ENCODE data around the gene CPN1.

The CPN1 gene

DNA sequence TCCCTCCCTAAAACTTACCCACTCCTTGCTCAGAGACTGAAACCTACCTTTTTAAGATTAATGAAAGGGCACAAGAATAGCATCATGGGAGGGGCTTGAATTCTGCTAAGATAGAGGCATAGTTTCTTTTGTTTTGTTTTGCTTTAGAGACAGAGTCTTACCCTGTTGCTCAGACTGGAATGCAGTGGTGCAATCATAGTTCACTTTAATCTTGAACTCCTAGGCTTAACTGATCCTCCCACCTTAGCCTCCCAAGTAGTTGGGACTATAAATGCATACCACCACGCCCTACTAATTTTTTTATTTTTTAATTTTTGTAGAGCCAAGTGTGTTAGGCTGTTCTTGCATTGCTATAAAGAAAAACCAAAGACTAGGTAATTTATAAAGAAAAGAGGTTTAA lies 54.3 kb downstream of the CPN1 start:
- Histone ChIP-seq H3F3A (ENCODE audit: insufficient read depth, low read length) (no peaks in the 10 kb centered on the region), H3K79me2 (ENCODE audit: low read length) (no peaks in the 10 kb centered on the region), H2AFZ (ENCODE audit: low read length) (no peak overlapping the region), H3K9ac (ENCODE audit: low read length) (no peak overlapping the region), H4K20me1 (ENCODE audit: insufficient read depth, low read length) (no peaks in the 10 kb centered on the region), H3K36me3 (replicated peaks; ENCODE audit: insufficient read depth, low read length) (no peaks in the 10 kb centered on the region), H3K9me3 (replicated peaks; ENCODE audit: insufficient read depth, low read length) (no peaks in the 10 kb centered on the region), H3K4me1 (ENCODE audit: low read length) (no peaks in the 10 kb centered on the region), H3K9me2 (replicated peaks; ENCODE audit: insufficient read depth, low read length) (no peaks in the 10 kb centered on the region), H3K4me2 (ENCODE audit: low read depth, low read length) (no peak overlapping the region), H3K27ac (ENCODE audit: low read length) (no peak overlapping the region), H3K27me3 (replicated peaks; ENCODE audit: insufficient read depth, low read length) (no peaks in the 10 kb centered on the region), H3K4me3 (ENCODE audit: low read length) (no peak overlapping the region)
- TF ChIP-seq, protein P1, sequence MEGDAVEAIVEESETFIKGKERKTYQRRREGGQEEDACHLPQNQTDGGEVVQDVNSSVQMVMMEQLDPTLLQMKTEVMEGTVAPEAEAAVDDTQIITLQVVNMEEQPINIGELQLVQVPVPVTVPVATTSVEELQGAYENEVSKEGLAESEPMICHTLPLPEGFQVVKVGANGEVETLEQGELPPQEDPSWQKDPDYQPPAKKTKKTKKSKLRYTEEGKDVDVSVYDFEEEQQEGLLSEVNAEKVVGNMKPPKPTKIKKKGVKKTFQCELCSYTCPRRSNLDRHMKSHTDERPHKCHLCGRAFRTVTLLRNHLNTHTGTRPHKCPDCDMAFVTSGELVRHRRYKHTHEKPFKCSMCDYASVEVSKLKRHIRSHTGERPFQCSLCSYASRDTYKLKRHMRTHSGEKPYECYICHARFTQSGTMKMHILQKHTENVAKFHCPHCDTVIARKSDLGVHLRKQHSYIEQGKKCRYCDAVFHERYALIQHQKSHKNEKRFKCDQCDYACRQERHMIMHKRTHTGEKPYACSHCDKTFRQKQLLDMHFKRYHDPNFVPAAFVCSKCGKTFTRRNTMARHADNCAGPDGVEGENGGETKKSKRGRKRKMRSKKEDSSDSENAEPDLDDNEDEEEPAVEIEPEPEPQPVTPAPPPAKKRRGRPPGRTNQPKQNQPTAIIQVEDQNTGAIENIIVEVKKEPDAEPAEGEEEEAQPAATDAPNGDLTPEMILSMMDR (IDR thresholded peaks at IDR 0.05; ENCODE audit: low read length), result no peak
- no peak for TF ChIP-seq EZH2phosphoT487 (IDR thresholded peaks at IDR 0.05; ENCODE audit: low read length)
- TF ChIP-seq EZH2 (optimal IDR thresholded peaks at IDR 0.05; ENCODE audit: low read depth, low read length), result no peak
- DNase-seq, result no peak

DNA sequence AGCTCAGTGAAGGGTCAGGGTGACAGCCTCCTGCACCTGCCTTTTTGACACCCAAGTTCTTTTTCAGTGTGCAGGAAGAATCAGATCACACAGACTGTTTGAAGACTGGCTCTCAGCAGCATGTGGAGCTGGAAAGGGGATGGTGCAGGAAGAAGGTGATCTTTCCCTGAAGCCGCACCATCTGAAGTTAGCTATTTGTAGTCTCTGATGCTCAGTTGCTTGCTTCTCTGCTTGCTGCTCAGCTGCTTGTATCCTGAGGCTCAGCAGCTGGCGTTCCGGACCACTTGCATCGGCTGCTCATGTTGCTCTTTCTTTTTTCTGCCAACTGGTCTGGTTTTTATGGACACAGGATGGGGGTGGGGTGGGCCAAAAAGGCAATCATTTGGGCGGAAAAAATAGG lies 56.1 kb downstream of the CPN1 start:
- H2AFZ ChIP-seq (ENCODE audit: low read length), result no peak overlapping the region
- no peaks in the 10 kb centered on the region for H3F3A ChIP-seq (ENCODE audit: insufficient read depth, low read length)
- H3K9me2 ChIP-seq (replicated peaks; ENCODE audit: insufficient read depth, low read length), result no peaks in the 10 kb centered on the region
- 0 out of 2 replicates have a peak, but pooled peaks cover 3% of the 10 kb centered on the region for H3K27me3 ChIP-seq (replicated peaks; ENCODE audit: insufficient read depth, low read length)
- no peak overlapping the region for H3K9ac ChIP-seq (ENCODE audit: low read length)
- H3K27ac ChIP-seq (ENCODE audit: low read length), result no peak overlapping the region
- no peaks in the 10 kb centered on the region for H4K20me1 ChIP-seq (ENCODE audit: insufficient read depth, low read length)
- no peak overlapping the region for H3K4me3 ChIP-seq (ENCODE audit: low read length)
- DNase-seq, result no peak
- no peaks in the 10 kb centered on the region for H3K79me2 ChIP-seq (ENCODE audit: low read length)
- peaks cover 5% of the 10 kb centered on the region for H3K4me1 ChIP-seq (ENCODE audit: low read length)
- H3K9me3 ChIP-seq (replicated peaks; ENCODE audit: insufficient read depth, low read length), result no peaks in the 10 kb centered on the region
- no peaks in the 10 kb centered on the region for H3K36me3 ChIP-seq (replicated peaks; ENCODE audit: insufficient read depth, low read length)
- H3K4me2 ChIP-seq (ENCODE audit: low read depth, low read length), result no peak overlapping the region
- TF ChIP-seq, protein P1 (IDR thresholded peaks at IDR 0.05; ENCODE audit: low read length), result no peak
- TF ChIP-seq EZH2phosphoT487 (IDR thresholded peaks at IDR 0.05; ENCODE audit: low read length) (no peak), EZH2 (optimal IDR thresholded peaks at IDR 0.05; ENCODE audit: low read depth, low read length) (no peak)

DNA sequence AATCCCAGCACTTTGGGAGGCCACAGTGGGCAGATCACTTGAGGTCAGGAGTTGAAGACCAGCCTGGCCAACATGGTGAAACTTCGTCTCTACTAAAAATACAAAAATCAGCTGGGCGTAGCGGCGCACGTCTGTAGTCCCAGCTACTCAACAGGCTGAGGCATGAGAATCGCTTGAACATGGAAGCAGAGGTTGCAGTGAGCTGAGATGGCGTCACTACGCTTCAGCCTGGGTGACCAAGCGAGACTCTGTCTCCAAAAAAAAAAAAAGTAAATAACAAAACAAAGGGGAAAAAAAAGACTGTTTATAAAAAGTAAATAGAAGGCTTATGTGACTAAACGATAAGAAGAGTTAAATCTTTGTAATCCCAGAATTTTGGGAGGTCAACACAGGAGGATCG lies 56.9 kb downstream of the CPN1 start:
- 0 out of 2 replicates have a peak, but pooled peaks cover 3% of the 10 kb centered on the region for H3K27me3 ChIP-seq (replicated peaks; ENCODE audit: insufficient read depth, low read length)
- TF ChIP-seq, protein P1 (IDR thresholded peaks at IDR 0.05; ENCODE audit: low read length), result no peak
- TF ChIP-seq EZH2phosphoT487 (IDR thresholded peaks at IDR 0.05; ENCODE audit: low read length), result no peak
- TF ChIP-seq EZH2 (optimal IDR thresholded peaks at IDR 0.05; ENCODE audit: low read depth, low read length), result no peak
- no peak overlapping the region for H2AFZ ChIP-seq (ENCODE audit: low read length)
- H3K4me1 ChIP-seq (ENCODE audit: low read length), result peaks cover 10% of the 10 kb centered on the region
- no peak overlapping the region for H3K4me3 ChIP-seq (ENCODE audit: low read length)
- no peaks in the 10 kb centered on the region for H3K79me2 ChIP-seq (ENCODE audit: low read length)
- no peaks in the 10 kb centered on the region for H4K20me1 ChIP-seq (ENCODE audit: insufficient read depth, low read length)
- H3F3A ChIP-seq (ENCODE audit: insufficient read depth, low read length), result no peaks in the 10 kb centered on the region
- H3K4me2 ChIP-seq (ENCODE audit: low read depth, low read length), result no peak overlapping the region
- H3K27ac ChIP-seq (ENCODE audit: low read length), result no peak overlapping the region
- H3K36me3 ChIP-seq (replicated peaks; ENCODE audit: insufficient read depth, low read length), result no peaks in the 10 kb centered on the region
- H3K9me2 ChIP-seq (replicated peaks; ENCODE audit: insufficient read depth, low read length), result no peaks in the 10 kb centered on the region
- H3K9me3 ChIP-seq (replicated peaks; ENCODE audit: insufficient read depth, low read length), result no peaks in the 10 kb centered on the region
- no peak for DNase-seq
- H3K9ac ChIP-seq (ENCODE audit: low read length), result no peak overlapping the region
